Testis (tissue), 2 donors: Measurements from ENCODE around the gene ZC3H18.

ENCODE experiments used
- CTCF ChIP-seq, 3 experiments: fragments of 450-650 bp in 2 of 3; fragments of 200-600 bp in 1 of 3; sonication (generic) in 1 of 3; IDR thresholded peaks; one replicate each; pipeline ENCODE4 v1.5.1; 2016 to 2019; ENCODE audit warnings: antibody characterized with exemption in 3 of 3, mild to moderate bottlenecking in 2 of 3, moderate library complexity in 1 of 3
- POLR2A ChIP-seq: fragments of 450-650 bp; IDR thresholded peaks from one replicate; pipeline ENCODE4 v1.6.1; 2017; ENCODE audit warnings: antibody characterized with exemption, mild to moderate bottlenecking, moderate library complexity

- no peak for TF ChIP-seq CTCF (IDR thresholded peaks at IDR 0.05)
- TF ChIP-seq POLR2A = no peak
Observed at GRCh38 chr16:88676502-88677242, 106.5 kb downstream of the ZC3H18 start.
